Mesenchymal stem cell (in vitro differentiated cells and primary cell): ENCODE data around the gene SIGLECL1.

ENCODE experiments used
- DNase-seq: peaks from one replicate; pipeline ENCODE4 v3.0.0-alpha.2; 2013
- H2AFZ ChIP-seq: one replicate; pipeline ENCODE4 v1.6.1; 2013; ENCODE audit warnings: low read depth, mild to moderate bottlenecking, control low read depth, inconsistent platforms, low read length, moderate library complexity
- H2AK5ac ChIP-seq: 2 replicates; pipeline ENCODE4 v1.6.1; 2013; ENCODE audit warnings: low read length, moderate library complexity, mild to moderate bottlenecking, inconsistent platforms; ENCODE audit not compliant: severe bottlenecking
- H2BK120ac ChIP-seq: one replicate; pipeline ENCODE4 v1.6.1; 2013; ENCODE audit warnings: low read depth, mild to moderate bottlenecking, inconsistent platforms, low read length, moderate library complexity
- H2BK12ac ChIP-seq, 2 experiments: one replicate each; pipeline ENCODE4 v1.6.1; 2013; ENCODE audit warnings: inconsistent platforms in 2 of 2, low read length in 2 of 2, mild to moderate bottlenecking in 2 of 2, moderate library complexity in 2 of 2, control low read depth in 1 of 2
- H2BK15ac ChIP-seq: one replicate; pipeline ENCODE4 v1.6.1; 2013; ENCODE audit warnings: mild to moderate bottlenecking, low read depth, inconsistent platforms; ENCODE audit not compliant: poor library complexity, severe bottlenecking
- H2BK5ac ChIP-seq: 2 replicates; pipeline ENCODE4 v1.6.1; 2013; ENCODE audit warnings: low read depth, mild to moderate bottlenecking, low read length, control low read depth, inconsistent platforms; ENCODE audit not compliant: poor library complexity, severe bottlenecking
- H3K14ac ChIP-seq, 2 experiments: one replicate each; pipeline ENCODE4 v1.6.1; 2013; ENCODE audit warnings: inconsistent platforms in 2 of 2, low read length in 2 of 2, control low read depth in 1 of 2, mild to moderate bottlenecking in 1 of 2, moderate library complexity in 1 of 2
- H3K18ac ChIP-seq, 2 experiments: one replicate each; pipeline ENCODE4 v1.6.1; 2013; ENCODE audit warnings: inconsistent platforms in 2 of 2, low read length in 2 of 2, control low read depth in 1 of 2, low read depth in 1 of 2, mild to moderate bottlenecking in 1 of 2
- H3K23ac ChIP-seq, 2 experiments: one replicate each; pipeline ENCODE4 v1.6.1; 2013; ENCODE audit warnings: inconsistent platforms in 2 of 2, low read length in 2 of 2, mild to moderate bottlenecking in 2 of 2, moderate library complexity in 2 of 2, control low read depth in 1 of 2
- H3K27ac ChIP-seq: 2 replicates; pipeline ENCODE4 v1.5.1; 2013; ENCODE audit warnings: mild to moderate bottlenecking, moderate library complexity, low read length, control low read depth, inconsistent platforms; ENCODE audit not compliant: poor library complexity, severe bottlenecking
- H3K27me3 ChIP-seq, 2 experiments: 2 replicates each; pipeline versions ENCODE4 v1.6.1 to v1.7.0; 2013; ENCODE audit warnings: low read length in 2 of 2, mild to moderate bottlenecking in 2 of 2, moderate library complexity in 2 of 2, control low read depth in 1 of 2, inconsistent platforms in 1 of 2; ENCODE audit not compliant: control insufficient read depth in 1 of 2, insufficient read depth in 1 of 2
- H3K36me3 ChIP-seq, 2 experiments: 2 replicates each; pipeline versions ENCODE4 v1.6.1 to v1.7.0; 2013; ENCODE audit warnings: low read length in 2 of 2, control low read depth in 1 of 2, inconsistent platforms in 1 of 2, low read depth in 1 of 2, mild to moderate bottlenecking in 1 of 2; ENCODE audit not compliant: insufficient read depth in 2 of 2, control insufficient read depth in 1 of 2
- H3K4ac ChIP-seq, 2 experiments: one replicate each; pipeline ENCODE4 v1.6.1; 2013; ENCODE audit warnings: inconsistent platforms in 2 of 2, low read length in 2 of 2, mild to moderate bottlenecking in 2 of 2, moderate library complexity in 2 of 2, control low read depth in 1 of 2, low read depth in 1 of 2
- H3K4me1 ChIP-seq: 2 replicates; pipeline ENCODE4 v1.6.1; 2013; ENCODE audit warnings: low read depth, low read length, control low read depth; ENCODE audit not compliant: control insufficient read depth, insufficient read depth
- H3K4me2 ChIP-seq: 2 replicates; pipeline ENCODE4 v1.6.1; 2013; ENCODE audit warnings: low read length, mild to moderate bottlenecking, inconsistent platforms; ENCODE audit not compliant: poor library complexity, severe bottlenecking
- H3K4me3 ChIP-seq, 2 experiments: 2 replicates each; pipeline versions ENCODE4 v1.5.1 to v1.7.0; 2013; ENCODE audit warnings: low read length in 2 of 2, mild to moderate bottlenecking in 2 of 2, control low read depth in 1 of 2, low read depth in 1 of 2; ENCODE audit not compliant: insufficient read depth in 1 of 2
- H3K79me1 ChIP-seq: replicated peaks from 2 replicates; pipeline ENCODE4 v1.6.1; 2013; ENCODE audit warnings: mild to moderate bottlenecking, control low read depth, low read length, inconsistent platforms; ENCODE audit not compliant: poor library complexity, severe bottlenecking
- H3K9ac ChIP-seq: 2 replicates; pipeline ENCODE4 v1.7.0; 2013; ENCODE audit warnings: mild to moderate bottlenecking, low read length, moderate library complexity
- H3K9me3 ChIP-seq: 2 replicates; pipeline ENCODE4 v1.7.0; 2013; ENCODE audit warnings: mild to moderate bottlenecking, low read length; ENCODE audit not compliant: control insufficient read depth
- H4K8ac ChIP-seq: one replicate; pipeline ENCODE4 v1.6.1; 2013; ENCODE audit warnings: inconsistent platforms, mild to moderate bottlenecking, low read length, moderate library complexity
- H4K91ac ChIP-seq: one replicate; pipeline ENCODE4 v1.6.1; 2013; ENCODE audit warnings: mild to moderate bottlenecking, low read length, inconsistent platforms
- WGBS: methylation state at CpG from one replicate; pipeline ENCODE4 v1.1.7; 2013; ENCODE audit warnings: mixed read lengths; 5-methylcytosine and 5-hydroxymethylcytosine counted together

Gene SIGLECL1

DNA sequence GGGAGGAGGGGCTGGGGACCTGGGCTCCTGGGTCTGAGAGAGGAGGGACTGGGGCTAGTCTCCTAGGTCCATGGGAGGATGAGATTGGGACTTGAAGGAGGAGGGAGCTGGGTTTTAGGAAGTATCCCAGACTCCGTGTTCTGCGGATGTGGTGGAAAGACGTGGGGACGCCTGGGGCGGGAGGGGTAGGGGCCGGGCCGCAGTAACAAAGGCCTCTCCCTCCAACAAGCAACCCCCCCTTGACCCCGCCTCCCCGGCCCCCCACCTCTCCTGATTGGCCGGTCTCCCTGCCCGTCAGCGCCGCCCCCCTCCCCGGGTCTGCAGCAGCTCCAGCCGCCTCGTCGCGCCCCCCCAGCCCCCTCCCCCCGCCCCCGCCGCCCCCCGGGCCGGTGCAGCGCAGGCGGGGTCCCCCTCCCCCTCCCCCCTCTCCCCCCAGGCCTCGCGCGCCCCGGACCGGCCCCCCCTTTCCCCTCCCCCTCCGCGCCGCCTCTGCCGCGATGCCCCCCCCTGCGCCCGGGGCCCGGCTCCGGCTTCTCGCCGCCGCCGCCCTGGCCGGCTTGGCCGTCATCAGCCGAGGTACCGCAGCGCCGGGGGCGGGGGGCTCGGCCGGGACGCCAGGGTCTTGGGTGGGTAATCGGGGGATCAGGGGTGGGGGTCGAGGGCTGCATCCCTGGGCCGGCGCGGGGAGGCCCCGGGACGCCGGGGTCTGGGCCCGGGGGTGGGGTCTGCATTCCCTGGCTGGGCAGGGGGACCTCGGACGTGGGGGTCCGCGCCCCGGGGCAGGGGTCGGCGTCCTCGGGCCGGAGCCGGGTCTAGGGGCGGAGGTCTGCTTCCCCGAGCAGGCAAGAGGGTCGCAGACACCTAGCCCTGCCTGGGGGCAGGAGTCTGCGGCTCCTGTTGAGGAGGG lies 60.7 kb downstream of the SIGLECL1 start, which contains the start of gene IGLON5:
Gene IGLON5, plus strand, starts transcription at position 294 of the 907 bp plus-strand sequence. Its CDS starts 204 bp downstream, at position 498.
- Histone ChIP-seq H3K36me3 (no peaks in the 10 kb centered on the region), H3K4me1 (no peaks in the 10 kb centered on the region), H3K4ac (no peak within 1 kb of the TSS), H3K79me1 (no peaks in the 10 kb centered on the region), H2AFZ (no peak within 1 kb of the TSS), H4K8ac (no peak within 1 kb of the TSS), H2BK120ac (no peak within 1 kb of the TSS), H3K9ac (no peak within 1 kb of the TSS), H2BK12ac (no peak within 1 kb of the TSS), H4K91ac (no peak within 1 kb of the TSS), H2BK15ac (no peak within 1 kb of the TSS), H3K18ac (no peak within 1 kb of the TSS), H3K27me3 (peaks cover 12 to 34% of the 10 kb centered on the region in 2 experiments), H3K27ac (no peak within 1 kb of the TSS), H2BK5ac (no peak within 1 kb of the TSS), H3K9me3 (peaks cover 5% of the 10 kb centered on the region), H3K4me2 (no peak within 1 kb of the TSS), H3K4me3 (no peak within 1 kb of the TSS), H3K23ac (no peak within 1 kb of the TSS), H2AK5ac (no peak within 1 kb of the TSS), H3K14ac (no peak within 1 kb of the TSS)
- 13% methylated on average over 27 of the region's 76 CpGs for WGBS
- no peak for DNase-seq

DNA sequence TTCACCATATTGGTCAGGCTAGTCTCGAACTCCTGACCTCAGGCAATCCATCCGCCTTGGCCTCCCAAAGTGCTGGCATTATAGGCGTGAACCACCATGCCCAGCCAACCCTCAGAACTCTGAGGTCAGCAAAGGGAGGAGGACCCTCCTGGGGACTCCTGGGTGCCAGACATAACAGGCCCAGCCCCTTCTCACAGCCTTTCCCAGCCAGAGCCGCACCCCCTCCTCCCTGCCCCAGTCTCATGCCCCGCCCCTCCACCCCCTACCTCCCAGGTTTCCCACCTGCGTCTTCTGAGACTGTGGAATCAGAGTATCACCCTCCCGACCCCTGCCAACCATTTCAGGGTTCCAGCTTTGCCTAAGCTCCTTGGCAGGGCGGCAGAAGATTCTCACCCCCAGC lies 65.8 kb downstream of the SIGLECL1 start:
- no peak overlapping the region for H4K91ac ChIP-seq
- no peak overlapping the region for H3K9ac ChIP-seq
- H3K23ac ChIP-seq = no peak overlapping the region
- no peak overlapping the region for H2AFZ ChIP-seq
- H3K27ac ChIP-seq = no peak overlapping the region
- no peak overlapping the region for H2BK15ac ChIP-seq
- no peaks in the 10 kb centered on the region for H3K36me3 ChIP-seq
- no peak overlapping the region for H2BK120ac ChIP-seq
- no peak overlapping the region for H3K18ac ChIP-seq
- 62% methylated on average over 8 of the region's 8 CpGs for WGBS
- no peak overlapping the region for H3K4me2 ChIP-seq
- no peaks in the 10 kb centered on the region for H3K9me3 ChIP-seq
- peaks cover 12 to 28% of the 10 kb centered on the region in 2 experiments for H3K27me3 ChIP-seq
- H3K79me1 ChIP-seq = no peaks in the 10 kb centered on the region
- DNase-seq = no peak
- H3K4me3 ChIP-seq = no peak overlapping the region
- no peak overlapping the region for H2BK12ac ChIP-seq
- no peak overlapping the region for H4K8ac ChIP-seq
- no peak overlapping the region for H3K4ac ChIP-seq
- H3K14ac ChIP-seq = no peak overlapping the region
- H2AK5ac ChIP-seq = no peak overlapping the region
- no peak overlapping the region for H2BK5ac ChIP-seq
- no peaks in the 10 kb centered on the region for H3K4me1 ChIP-seq

DNA sequence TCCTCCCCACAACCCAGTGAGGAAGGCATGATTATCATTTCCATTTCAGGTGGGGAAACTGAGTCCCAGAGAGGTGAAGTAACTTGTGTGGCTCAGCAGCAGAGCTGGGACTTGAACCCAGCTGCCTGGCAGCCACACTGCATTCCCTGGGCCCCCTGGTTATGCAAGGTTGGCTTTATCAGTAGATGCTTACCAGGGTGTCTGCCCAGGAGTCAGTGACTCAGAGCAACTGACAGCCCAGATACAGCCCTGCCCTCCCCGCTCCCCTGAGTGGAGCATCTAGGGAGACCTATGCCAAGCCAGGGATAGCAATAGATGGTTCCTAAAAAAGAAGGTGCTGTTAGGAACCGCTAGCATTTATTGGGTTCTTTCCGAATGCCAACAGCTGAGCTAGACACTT lies 66.5 kb downstream of the SIGLECL1 start:
- Histone ChIP-seq H3K36me3 (no peaks in the 10 kb centered on the region), H2BK12ac (no peak overlapping the region), H3K9me3 (no peaks in the 10 kb centered on the region), H4K8ac (no peak overlapping the region), H3K4me2 (no peak overlapping the region), H3K18ac (no peak overlapping the region), H3K9ac (no peak overlapping the region), H3K14ac (no peak overlapping the region), H3K23ac (no peak overlapping the region), H2BK15ac (no peak overlapping the region), H2BK120ac (no peak overlapping the region), H2BK5ac (no peak overlapping the region), H3K27ac (no peak overlapping the region), H3K4me3 (no peak overlapping the region), H3K79me1 (no peaks in the 10 kb centered on the region), H3K4me1 (no peaks in the 10 kb centered on the region), H2AK5ac (no peak overlapping the region), H4K91ac (no peak overlapping the region), H3K4ac (no peak overlapping the region), H2AFZ (no peak overlapping the region), H3K27me3 (peaks cover 8 to 23% of the 10 kb centered on the region in 2 experiments)
- no peak for DNase-seq
- 87% methylated on average over 3 of the region's 3 CpGs for WGBS

DNA sequence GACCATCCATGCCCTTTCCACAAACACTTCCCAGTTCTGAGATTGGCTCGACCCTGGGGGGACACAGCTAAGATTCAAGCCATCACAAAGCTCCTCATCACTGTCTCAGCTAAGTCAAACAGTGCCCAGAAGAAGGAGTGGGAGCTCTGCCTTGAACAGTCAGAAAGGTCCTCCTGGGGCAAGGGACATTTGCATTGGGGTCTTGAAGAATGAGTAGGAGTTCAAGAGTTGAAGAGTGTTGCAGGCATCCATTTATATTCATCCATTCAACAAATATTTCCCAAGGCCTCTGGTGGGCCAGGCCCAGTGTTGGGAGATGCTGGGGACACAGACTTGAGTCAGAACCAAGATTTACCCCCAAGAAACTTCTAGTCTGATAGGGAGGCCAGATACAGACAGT lies 67.1 kb downstream of the SIGLECL1 start:
- no peak overlapping the region for H3K23ac ChIP-seq
- H3K79me1 ChIP-seq = no peaks in the 10 kb centered on the region
- H3K27me3 ChIP-seq = peaks cover 2 to 23% of the 10 kb centered on the region in 2 experiments
- no peak overlapping the region for H3K14ac ChIP-seq
- H2BK12ac ChIP-seq = no peak overlapping the region
- H2BK5ac ChIP-seq = no peak overlapping the region
- no peak overlapping the region for H3K4me2 ChIP-seq
- no peaks in the 10 kb centered on the region for H3K9me3 ChIP-seq
- H3K4ac ChIP-seq = no peak overlapping the region
- H2BK15ac ChIP-seq = no peak overlapping the region
- no peak overlapping the region for H2BK120ac ChIP-seq
- 0% methylated on average over 1 of the region's 1 CpG for WGBS
- H3K4me3 ChIP-seq = no peak overlapping the region
- no peak overlapping the region for H3K27ac ChIP-seq
- H3K4me1 ChIP-seq = no peaks in the 10 kb centered on the region
- H2AFZ ChIP-seq = no peak overlapping the region
- H4K8ac ChIP-seq = no peak overlapping the region
- no peak overlapping the region for H3K18ac ChIP-seq
- DNase-seq = no peak
- no peak overlapping the region for H4K91ac ChIP-seq
- H3K9ac ChIP-seq = no peak overlapping the region
- no peaks in the 10 kb centered on the region for H3K36me3 ChIP-seq
- no peak overlapping the region for H2AK5ac ChIP-seq
